Limb (tissue), 2 donors: ENCODE results near the gene PYGL.
"Not testable (repeated sequence)": the region's sequence is repeated elsewhere in the genome, so short reads cannot be mapped to it uniquely, and the experiment has no call there.

ENCODE experiments used
- DNase-seq, 2 donors: peaks; one replicate each; pipeline ENCODE4 v3.0.0-alpha.2; 2016; ENCODE audit errors: extremely low spot score in 2 of 2

Gene PYGL

GRCh38 chr14:50943943-50944646 lies at the start of gene PYGL:
Gene PYGL, minus strand, starts transcription at chr14:50944483. Its CDS starts 80 bp downstream, at chr14:50944403.
- DNase-seq, result peak; percentile 65 to 78

GRCh38 chr14:50985859-50986331 lies 41.6 kb upstream of the PYGL start:
- no peak for DNase-seq

GRCh38 chr14:50985124-50985858 lies 41.0 kb upstream of the PYGL start:
- no peak for DNase-seq

- no peak for DNase-seq
Measured at GRCh38 chr14:50984036-50984710, 39.9 kb upstream of the PYGL start.

GRCh38 chr14:50979941-50980850 lies 35.9 kb upstream of the PYGL start:
- no peak for DNase-seq

GRCh38 chr14:50978888-50979287 lies 34.6 kb upstream of the PYGL start:
- DNase-seq, result no peak

GRCh38 chr14:50978529-50978871 lies 34.2 kb upstream of the PYGL start:
- no peak for DNase-seq

DNA sequence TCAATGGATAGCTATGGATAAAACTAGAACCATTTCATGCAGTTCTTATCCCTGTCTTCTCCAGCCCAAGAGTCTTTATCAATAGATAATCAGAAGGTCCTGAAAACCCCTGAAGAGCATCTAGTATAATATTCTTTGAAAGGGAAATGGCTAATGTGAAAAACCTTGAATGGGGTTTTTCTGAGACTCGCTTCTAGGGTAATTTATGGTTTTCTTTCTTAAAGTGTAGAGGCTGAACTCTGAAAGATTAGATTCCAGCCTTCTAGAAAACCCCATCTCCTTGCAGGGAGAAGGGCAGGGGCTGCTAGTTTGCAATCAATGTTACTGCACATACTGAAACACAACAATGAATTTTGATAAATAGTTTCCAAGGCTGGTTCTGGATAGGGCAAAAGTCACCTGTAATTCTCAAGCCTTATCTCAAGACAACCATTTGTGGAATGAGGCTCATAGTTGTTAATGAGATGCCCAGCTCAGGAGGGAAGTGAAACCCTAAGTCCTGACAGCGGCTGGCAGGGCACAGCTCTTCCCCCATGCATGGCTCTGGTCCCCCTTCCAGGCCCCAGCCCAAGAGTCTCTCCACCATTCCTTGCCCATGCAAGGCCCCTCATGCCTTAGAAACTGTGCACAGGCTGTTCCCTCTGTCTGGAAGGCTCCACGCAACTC lies 33.7 kb upstream of the PYGL start:
- DNase-seq, result no peak

GRCh38 chr14:50974118-50974517 lies 29.8 kb upstream of the PYGL start:
- DNase-seq, result no peak

GRCh38 chr14:50972734-50973133 lies 28.5 kb upstream of the PYGL start:
- DNase-seq, result no peak

GRCh38 chr14:50970886-50971781 lies 26.9 kb upstream of the PYGL start:
- DNase-seq, result no peak

- DNase-seq, result no peak
Measured at GRCh38 chr14:50967790-50968189, 23.5 kb upstream of the PYGL start.

DNA sequence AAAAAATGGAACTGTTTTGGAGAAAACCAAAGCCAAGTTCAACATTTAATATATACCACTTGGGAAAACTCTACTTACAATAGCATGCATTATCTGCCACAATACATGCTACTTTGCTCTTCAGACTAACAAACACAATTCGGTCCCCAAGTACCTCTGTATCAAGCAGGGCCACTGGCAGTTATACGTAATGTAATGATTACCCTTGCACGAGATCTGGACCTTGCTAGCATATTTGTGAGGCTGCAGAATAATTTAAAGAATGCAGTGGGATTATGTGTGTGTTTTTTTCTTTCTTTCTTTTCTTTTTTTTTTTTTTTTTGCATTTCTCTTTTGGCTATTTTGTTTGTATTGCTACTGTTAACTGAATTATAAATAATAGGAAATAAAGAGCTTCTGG lies 22.8 kb upstream of the PYGL start:
- no peak for DNase-seq

DNA sequence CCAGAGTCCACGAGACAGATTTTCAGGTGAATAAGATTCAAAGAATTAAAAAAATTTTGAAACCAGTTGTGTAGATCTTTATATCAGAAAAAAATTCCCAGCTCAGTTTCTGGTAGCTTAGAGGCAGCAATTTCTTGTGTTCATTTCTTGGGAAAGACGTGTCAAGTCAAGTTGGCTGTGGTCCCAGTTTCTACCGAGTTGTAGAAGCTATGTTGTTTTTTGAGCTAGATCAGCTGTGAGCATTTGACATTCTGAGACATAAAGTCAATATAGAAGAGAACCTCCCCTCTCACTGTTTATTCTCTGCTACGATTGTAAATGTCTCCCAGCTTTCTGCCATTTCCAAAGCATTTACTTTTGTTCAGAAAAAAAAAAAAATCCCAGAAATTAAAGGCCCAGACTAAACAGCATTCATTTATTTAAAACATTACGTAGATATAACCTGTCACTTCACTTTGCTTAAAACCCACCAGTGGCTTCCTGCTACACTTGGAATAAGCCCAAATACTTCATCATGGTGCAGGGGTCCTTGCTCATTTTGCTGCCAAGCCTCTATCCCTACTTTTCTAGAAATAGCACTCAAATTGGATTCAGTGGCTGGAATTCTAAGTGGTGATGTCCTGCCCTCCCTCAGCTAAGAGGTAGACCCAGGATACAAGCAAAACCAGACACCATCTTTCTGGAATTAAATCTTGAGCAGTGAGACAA lies 20.6 kb upstream of the PYGL start:
- peak in 1 of 2 donors; percentile 57 for DNase-seq

GRCh38 chr14:50963919-50964318 lies 19.6 kb upstream of the PYGL start:
- DNase-seq, result no peak

DNA sequence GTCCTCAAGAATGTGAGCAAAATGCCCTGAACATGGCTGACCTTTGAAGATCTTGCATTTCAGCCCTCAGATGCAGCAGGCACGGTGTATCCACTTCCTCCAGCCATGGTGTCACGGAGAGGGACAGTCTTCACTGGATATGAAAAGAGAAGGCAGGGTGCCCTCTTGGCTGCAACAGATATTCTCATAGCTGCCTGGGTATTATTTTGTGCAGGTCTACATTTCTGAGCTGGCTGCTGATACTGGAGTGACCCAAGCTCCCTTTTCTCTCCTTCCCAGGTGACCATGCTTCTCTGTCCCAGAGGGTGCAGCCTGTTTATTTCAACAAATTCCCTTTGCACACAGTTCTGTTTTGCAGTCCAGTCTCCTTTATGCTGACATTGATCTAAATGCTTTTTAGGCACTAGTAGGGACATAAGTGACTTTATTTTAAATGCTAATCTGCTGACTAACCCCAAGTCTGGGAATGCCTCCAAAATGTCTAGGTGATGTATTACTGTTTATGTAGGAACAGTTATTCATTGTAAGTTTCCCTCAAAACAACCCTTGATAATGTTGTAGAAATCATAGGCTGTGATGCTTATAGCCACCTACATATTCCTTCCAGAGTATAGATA lies 17.4 kb upstream of the PYGL start:
- DNase-seq, result peak in 1 of 2 donors; percentile 51

DNA sequence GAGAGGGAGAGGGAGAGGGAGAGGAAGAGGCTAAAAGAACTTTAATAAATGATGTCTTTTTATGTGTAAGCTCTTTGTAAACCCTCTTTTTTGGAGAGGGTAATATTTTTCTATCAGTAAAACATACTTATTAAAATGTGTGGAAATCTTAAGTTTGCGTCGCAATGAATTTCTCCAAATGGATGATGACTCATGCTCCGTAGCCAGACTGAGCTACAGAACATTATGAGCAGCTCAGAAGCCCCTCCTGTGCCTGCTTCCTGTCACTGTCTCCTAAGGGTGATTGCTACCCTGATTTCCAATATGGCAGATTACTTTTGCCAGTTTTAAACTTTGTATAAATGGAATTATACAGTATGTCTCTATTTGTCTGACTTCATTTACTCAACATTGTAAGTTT lies 13.0 kb upstream of the PYGL start:
- no peak for DNase-seq

GRCh38 chr14:50956421-50956820 lies 12.1 kb upstream of the PYGL start:
- not testable (repeated sequence) for DNase-seq
